ENCODE results near the gene PDE8B. TPM values are rescaled to one million over a fixed set of nuclear protein-coding genes. Genes with fewer than 3 reads are reported as not detected.
A peak's percentile ranks its signal among the peaks of the same experiment; 100 is the strongest.

PDE8B gene
- total RNA-seq, 1 experiment from 2014 or later, result 0.11 TPM

- no peak for DNase-seq (ENCODE audit: low read depth)
Observed at GRCh38 chr5:77400645-77401044, 190.2 kb downstream of the PDE8B start.

GRCh38 chr5:77402796-77403195 lies 192.3 kb downstream of the PDE8B start:
- DNase-seq (ENCODE audit: low read depth), result no peak

- no peak for DNase-seq (ENCODE audit: low read depth)
Observed at GRCh38 chr5:77407152-77407551, 196.7 kb downstream of the PDE8B start.

GRCh38 chr5:77409870-77410621 lies 199.6 kb downstream of the PDE8B start:
- DNase-seq (ENCODE audit: low read depth), result no peak

- DNase-seq (ENCODE audit: low read depth), result no peak
Observed at GRCh38 chr5:77413049-77413448, 202.6 kb downstream of the PDE8B start.

GRCh38 chr5:77418162-77418561 lies 207.7 kb downstream of the PDE8B start:
- no peak for DNase-seq (ENCODE audit: low read depth)

GRCh38 chr5:77418601-77419581 lies 208.4 kb downstream of the PDE8B start:
- peak; percentile 22 for DNase-seq (ENCODE audit: low read depth)

GRCh38 chr5:77419644-77420582 lies 209.4 kb downstream of the PDE8B start:
- DNase-seq (ENCODE audit: low read depth), result no peak

- no peak for DNase-seq (ENCODE audit: low read depth)
Observed at GRCh38 chr5:77420940-77421339, 210.5 kb downstream of the PDE8B start.

GRCh38 chr5:77423022-77423750 lies 212.7 kb downstream of the PDE8B start:
- no peak for DNase-seq (ENCODE audit: low read depth)

GRCh38 chr5:77424921-77425320 lies 214.4 kb downstream of the PDE8B start:
- DNase-seq (ENCODE audit: low read depth), result no peak

GRCh38 chr5:77425420-77425819 lies 214.9 kb downstream of the PDE8B start:
- DNase-seq (ENCODE audit: low read depth), result no peak

GRCh38 chr5:77425998-77426659 lies 215.6 kb downstream of the PDE8B start:
- no peak for DNase-seq (ENCODE audit: low read depth)

GRCh38 chr5:77426670-77427069 lies 216.2 kb downstream of the PDE8B start:
- peak; percentile 45 for DNase-seq (ENCODE audit: low read depth)

- DNase-seq (ENCODE audit: low read depth), result peak; percentile 39
Observed at GRCh38 chr5:77427998-77428397, 217.5 kb downstream of the PDE8B start.

- no peak for DNase-seq (ENCODE audit: low read depth)
Observed at GRCh38 chr5:77428526-77428925, 218.0 kb downstream of the PDE8B start.

- no peak for DNase-seq (ENCODE audit: low read depth)
Observed at GRCh38 chr5:77430726-77431125, 220.2 kb downstream of the PDE8B start.

- no peak for DNase-seq (ENCODE audit: low read depth)
Observed at GRCh38 chr5:77431286-77431685, 220.8 kb downstream of the PDE8B start.

GRCh38 chr5:77431719-77432118 lies 221.2 kb downstream of the PDE8B start:
- DNase-seq (ENCODE audit: low read depth), result no peak

GRCh38 chr5:77437194-77437593 lies 226.7 kb downstream of the PDE8B start:
- no peak for DNase-seq (ENCODE audit: low read depth)

Data from LHCN-M2 (cell line).